Transverse colon (tissue), 4 donors: ENCODE data around the gene MOB3B. TPM values are rescaled to one million over a fixed set of nuclear protein-coding genes. Genes with fewer than 3 reads are reported as not detected.
"Not testable (repeated sequence)": the region's sequence is repeated elsewhere in the genome, so short reads cannot be mapped to it uniquely, and the experiment has no call there.

Experiments used
- DNase-seq: peaks from one replicate; pipeline ENCODE4 v3.0.0-alpha.2; 2019
- H3K27ac ChIP-seq, 4 donors: fragments of 200-600 bp; sonication (generic); 2 replicates each; pipeline ENCODE4 v1.5.1; 2016 to 2018; ENCODE audit warnings: inconsistent platforms in 4 of 4
- H3K27me3 ChIP-seq: fragments of 200-600 bp; sonication (generic); 2 replicates; pipeline ENCODE4 v1.5.1; 2017; ENCODE audit warnings: inconsistent platforms
- H3K36me3 ChIP-seq, 4 donors: fragments of 200-600 bp; sonication (generic); 2 replicates each; pipeline ENCODE4 v1.5.1; 2017 to 2019; ENCODE audit warnings: inconsistent platforms in 4 of 4
- H3K4me1 ChIP-seq, 4 donors: fragments of 200-600 bp; sonication (generic); 2 replicates each; pipeline ENCODE4 v1.5.1; 2017 to 2020; ENCODE audit warnings: inconsistent platforms in 4 of 4
- H3K4me3 ChIP-seq, 4 donors: fragments of 200-600 bp; sonication (generic); 1 replicate in 1 of 4; 2 replicates in 3 of 4; pipeline versions ENCODE4 v1.5.1 to v1.6.1; 2017 to 2019; ENCODE audit warnings: inconsistent platforms in 4 of 4
- H3K9me3 ChIP-seq, 2 donors: fragments of 200-600 bp; sonication (generic); 2 replicates each; pipeline ENCODE4 v1.5.1; 2017 to 2019; ENCODE audit warnings: inconsistent platforms in 2 of 2
- EP300 ChIP-seq: sonication (generic); formaldehyde crosslinking; IDR thresholded peaks from one replicate; pipeline ENCODE4 v1.6.1; 2017; ENCODE audit warnings: antibody characterized with exemption, low read depth
- POLR2A ChIP-seq: fragments of 450-650 bp; IDR thresholded peaks from one replicate; pipeline ENCODE4 v1.6.1; 2016; ENCODE audit warnings: antibody characterized with exemption, mild to moderate bottlenecking, moderate library complexity
- POLR2AphosphoS5 ChIP-seq, 3 donors: sonication (generic); formaldehyde crosslinking; IDR thresholded peaks; one replicate each; pipeline ENCODE4 v1.6.1; 2016; ENCODE audit warnings: antibody characterized with exemption in 3 of 3
- WGBS, 2 donors: methylation state at CpG; one replicate each; pipeline ENCODE4 v1.1.5; 2018; ENCODE audit warnings: low coverage in 1 of 2; 5-methylcytosine and 5-hydroxymethylcytosine counted together
- in situ Hi-C, 4 donors: fragments of 200-750 bp; cut with MboI; loops; one replicate each; pipeline versions ENCODE4 v1.15.0 to v1.15.1; 2017; ENCODE audit warnings: low sequenced_read_pairs in 3 of 4, low pct_ligation_motif_present in 1 of 4, low pct_unique_long_range_greater_than_20kb in 1 of 4
- intact Hi-C: fragments of 100-400 bp; cut with DNase I; formaldehyde crosslinking; loops from one replicate; pipeline ENCODE4 v1.15.1; 2023; ENCODE audit warnings: low total_unique reads
- total RNA-seq, 4 donors: library from RNA; depleted of rRNA; stranded (reverse); fragments of >200 nt; gene quantifications; one replicate each; pipeline ENCODE4 v1.1.0, GENCODE V29; 2016
- TF ChIP-seq, protein P1 (sequence below), 5 experiments: fragments of 200-600 bp in 3 of 5; fragments of 450-650 bp in 2 of 5; sonication (generic) in 3 of 5; IDR thresholded peaks; 1 replicate in 2 of 5; 2 replicates in 3 of 5; pipeline ENCODE4 v1.5.1; 2016 to 2017; ENCODE audit warnings: antibody characterized with exemption in 5 of 5, inconsistent platforms in 3 of 5, mild to moderate bottlenecking in 2 of 5, moderate library complexity in 1 of 5

MOB3B gene
- total RNA-seq, 4 donors from 2014 or later = 18.3 to 39.7 (median 29.1) TPM

DNA sequence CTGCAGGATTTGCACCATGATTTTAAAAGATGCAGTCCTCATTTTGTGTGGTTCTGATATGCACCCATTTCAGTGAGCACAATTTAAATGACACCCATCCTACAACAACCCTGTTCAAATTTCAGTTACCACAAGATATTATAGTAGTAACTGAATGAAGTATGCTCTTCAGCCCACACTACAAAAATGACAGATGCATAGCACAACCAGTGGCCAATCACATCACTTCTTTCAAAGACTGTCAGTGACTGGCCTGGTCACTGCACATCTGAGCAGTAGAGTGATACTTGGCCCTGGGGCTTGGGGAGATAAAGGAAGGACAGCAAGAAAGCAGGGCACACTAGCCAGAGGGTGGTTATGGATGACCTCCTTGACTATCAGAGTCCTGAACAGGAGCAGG lies 25.4 kb downstream of the MOB3B start:
- intact Hi-C loops (no loop called here), in situ Hi-C loops (no loop called here)
- no peaks in the 10 kb centered on the region for H3K9me3 ChIP-seq

DNA sequence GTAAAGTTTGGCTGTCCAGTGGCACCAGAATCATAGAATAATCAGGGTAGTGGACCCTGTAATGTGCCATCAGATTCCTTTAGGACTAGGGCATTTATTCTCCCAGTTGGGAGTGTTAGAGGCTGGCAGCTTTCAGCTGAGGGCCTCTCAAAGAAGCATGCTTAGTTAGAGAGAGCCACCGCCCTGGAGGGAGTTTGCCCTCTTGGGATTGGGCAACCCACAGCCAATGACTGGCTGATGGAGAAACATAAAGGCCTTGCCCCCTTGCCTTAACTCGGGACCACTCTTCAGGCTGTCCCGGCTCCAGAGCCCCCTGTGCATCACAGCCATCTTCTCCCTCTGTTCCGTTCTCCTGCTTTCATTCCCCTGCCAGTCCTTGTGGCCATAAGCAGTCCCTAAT lies 26.0 kb downstream of the MOB3B start:
- 93% methylated on average over 4 of the region's 4 CpGs; no CpG with 5 or more reads in 1 of the 2 donors for WGBS, 2 donors
- in situ Hi-C loops = no loop called here

More for the DNA sequence above, 25.4 kb downstream of the MOB3B start:
- H3K27ac ChIP-seq = no peak overlapping the region
- no peaks in the 10 kb centered on the region for H3K36me3 ChIP-seq
- peaks cover 0 to 7% (median 0%) of the 10 kb centered on the region in 4 donors for H3K4me1 ChIP-seq
- H3K4me3 ChIP-seq = no peak overlapping the region
- no peaks in the 10 kb centered on the region for H3K27me3 ChIP-seq
- no peak for DNase-seq
- TF ChIP-seq, protein P1, sequence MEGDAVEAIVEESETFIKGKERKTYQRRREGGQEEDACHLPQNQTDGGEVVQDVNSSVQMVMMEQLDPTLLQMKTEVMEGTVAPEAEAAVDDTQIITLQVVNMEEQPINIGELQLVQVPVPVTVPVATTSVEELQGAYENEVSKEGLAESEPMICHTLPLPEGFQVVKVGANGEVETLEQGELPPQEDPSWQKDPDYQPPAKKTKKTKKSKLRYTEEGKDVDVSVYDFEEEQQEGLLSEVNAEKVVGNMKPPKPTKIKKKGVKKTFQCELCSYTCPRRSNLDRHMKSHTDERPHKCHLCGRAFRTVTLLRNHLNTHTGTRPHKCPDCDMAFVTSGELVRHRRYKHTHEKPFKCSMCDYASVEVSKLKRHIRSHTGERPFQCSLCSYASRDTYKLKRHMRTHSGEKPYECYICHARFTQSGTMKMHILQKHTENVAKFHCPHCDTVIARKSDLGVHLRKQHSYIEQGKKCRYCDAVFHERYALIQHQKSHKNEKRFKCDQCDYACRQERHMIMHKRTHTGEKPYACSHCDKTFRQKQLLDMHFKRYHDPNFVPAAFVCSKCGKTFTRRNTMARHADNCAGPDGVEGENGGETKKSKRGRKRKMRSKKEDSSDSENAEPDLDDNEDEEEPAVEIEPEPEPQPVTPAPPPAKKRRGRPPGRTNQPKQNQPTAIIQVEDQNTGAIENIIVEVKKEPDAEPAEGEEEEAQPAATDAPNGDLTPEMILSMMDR (IDR thresholded peaks at IDR 0.05) = no peak
- no peak for TF ChIP-seq POLR2A

GRCh38 chr9:27500902-27501301 lies 28.7 kb downstream of the MOB3B start:
- H3K27ac ChIP-seq, H3K27me3 ChIP-seq, H3K9me3 ChIP-seq, H3K4me3 ChIP-seq, H3K36me3 ChIP-seq, in situ Hi-C loops, DNase-seq, intact Hi-C loops: not testable (repeated sequence)
- whole genome bisulfite sequencing, 2 donors = 89 to 96% methylated on average over 3 of the region's 3 CpGs
- peaks cover 0 to 19% (median under 1%) of the 10 kb centered on the region in 4 donors for H3K4me1 ChIP-seq

More for the DNA sequence above, 26.0 kb downstream of the MOB3B start:
- DNase-seq = no peak
- intact Hi-C loops = no loop called here
- H3K27me3 ChIP-seq = no peaks in the 10 kb centered on the region
- no peaks in the 10 kb centered on the region for H3K36me3 ChIP-seq
- no peak overlapping the region for H3K27ac ChIP-seq
- peaks cover 0 to 7% (median 0%) of the 10 kb centered on the region in 4 donors for H3K4me1 ChIP-seq
- no peak for TF ChIP-seq POLR2AphosphoS5 (IDR thresholded peaks at IDR 0.05)
- TF ChIP-seq EP300 = no peak
- no peak for TF ChIP-seq POLR2A
- TF ChIP-seq, protein P1 (IDR thresholded peaks at IDR 0.05) = no peak
- H3K9me3 ChIP-seq = no peaks in the 10 kb centered on the region
- H3K4me3 ChIP-seq = no peak overlapping the region

GRCh38 chr9:27499451-27499850 lies 30.2 kb downstream of the MOB3B start:
- WGBS, 2 donors = 22 to 60% methylated on average over 2 of the region's 2 CpGs
- Histone ChIP-seq H3K4me1 (peaks cover 0 to 25% (median 2%) of the 10 kb centered on the region in 4 donors), H3K27ac (no peak overlapping the region), H3K36me3 (no peaks in the 10 kb centered on the region), H3K27me3 (no peaks in the 10 kb centered on the region), H3K4me3 (no peak overlapping the region), H3K9me3 (no peaks in the 10 kb centered on the region)
- no peak for DNase-seq
- in situ Hi-C loops = no loop called here
- TF ChIP-seq, protein P1 (IDR thresholded peaks at IDR 0.05) = no peak
- TF ChIP-seq POLR2A = no peak
- TF ChIP-seq EP300 = no peak
- no peak for TF ChIP-seq POLR2AphosphoS5 (IDR thresholded peaks at IDR 0.05)
- intact Hi-C loops = no loop called here

DNA sequence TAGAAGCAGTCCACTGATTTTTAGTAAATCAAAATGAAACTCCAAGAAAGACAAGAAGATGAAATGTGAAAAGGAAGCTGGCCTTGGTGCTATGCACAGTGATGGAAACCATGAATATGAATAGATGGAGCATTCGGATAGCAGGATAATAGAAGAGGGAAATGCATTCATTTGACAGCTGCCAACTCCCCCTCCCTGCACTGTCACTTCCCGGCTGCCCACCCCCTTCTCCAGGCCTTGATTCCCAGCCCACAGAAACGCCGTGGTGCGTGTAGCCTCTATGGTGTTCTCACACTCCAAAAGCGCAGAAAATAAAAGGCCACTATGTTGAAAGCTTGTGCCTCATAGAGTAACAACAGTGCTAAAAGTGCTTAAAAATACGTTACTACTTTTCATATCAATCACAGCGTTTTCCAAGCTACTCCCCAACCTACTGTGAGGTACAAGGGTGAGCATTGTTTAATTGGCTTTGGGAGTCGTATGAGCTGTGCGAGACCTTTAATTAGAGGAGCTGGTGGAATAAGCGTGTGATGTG lies 31.7 kb downstream of the MOB3B start:
- Histone ChIP-seq H3K9me3 (no peaks in the 10 kb centered on the region), H3K4me3 (no peak overlapping the region), H3K27ac (no peak overlapping the region), H3K27me3 (no peaks in the 10 kb centered on the region), H3K4me1 (peaks cover 0 to 25% (median 2%) of the 10 kb centered on the region in 4 donors), H3K36me3 (no peaks in the 10 kb centered on the region)
- intact Hi-C loops (no loop called here), in situ Hi-C loops (no loop called here)
- DNase-seq = no peak
- WGBS, 2 donors = 84 to 92% methylated on average over 9 to 11 of the region's 11 CpGs
- TF ChIP-seq, protein P1 (IDR thresholded peaks at IDR 0.05) = no peak
- TF ChIP-seq EP300 (no peak), POLR2A (no peak)
